Head of caudate nucleus (tissue), 42 donors: Measurements from ENCODE around the gene STX16.

ENCODE experiments used
- DNase-seq, 42 donors: peaks; one replicate each; pipeline versions ENCODE4 v3.0.0 to v3.0.0-alpha.2; 2020 to 2021; ENCODE audit warnings: mixed read lengths in 7 of 42
- intact Hi-C: fragments of 100-400 bp; cut with DNase I; formaldehyde crosslinking; loops from one replicate; pipeline ENCODE4 v1.15.0; 2022

STX16 gene

DNA sequence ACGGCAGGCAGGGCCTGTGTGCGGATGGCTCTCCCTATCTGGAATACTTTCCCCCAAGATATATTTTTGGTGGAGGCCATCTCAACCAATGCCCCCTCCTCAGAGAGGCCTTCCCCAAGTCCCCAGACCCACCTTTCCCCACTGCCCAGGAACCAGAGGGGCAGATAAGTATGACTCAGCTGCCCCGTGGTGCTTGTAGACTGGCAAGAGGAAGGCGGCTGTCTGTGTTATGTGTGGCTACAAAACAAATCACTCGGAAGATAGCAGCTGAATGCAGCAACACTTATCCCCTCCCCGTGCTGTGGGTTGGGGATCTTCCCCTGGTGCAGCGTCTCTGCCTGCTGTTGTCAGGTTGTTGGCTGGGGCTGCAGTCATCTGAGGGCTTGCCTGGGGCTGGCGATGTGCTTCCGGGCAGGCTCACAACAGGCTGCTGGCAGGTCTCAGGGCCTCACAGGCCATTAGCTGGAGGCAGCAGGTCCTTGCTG lies 48.6 kb downstream of the STX16 start:
- intact Hi-C loops: no loop called here
- DNase-seq: peak in 8 of 42 donors; percentile 1 to 34 (median 10)

DNA sequence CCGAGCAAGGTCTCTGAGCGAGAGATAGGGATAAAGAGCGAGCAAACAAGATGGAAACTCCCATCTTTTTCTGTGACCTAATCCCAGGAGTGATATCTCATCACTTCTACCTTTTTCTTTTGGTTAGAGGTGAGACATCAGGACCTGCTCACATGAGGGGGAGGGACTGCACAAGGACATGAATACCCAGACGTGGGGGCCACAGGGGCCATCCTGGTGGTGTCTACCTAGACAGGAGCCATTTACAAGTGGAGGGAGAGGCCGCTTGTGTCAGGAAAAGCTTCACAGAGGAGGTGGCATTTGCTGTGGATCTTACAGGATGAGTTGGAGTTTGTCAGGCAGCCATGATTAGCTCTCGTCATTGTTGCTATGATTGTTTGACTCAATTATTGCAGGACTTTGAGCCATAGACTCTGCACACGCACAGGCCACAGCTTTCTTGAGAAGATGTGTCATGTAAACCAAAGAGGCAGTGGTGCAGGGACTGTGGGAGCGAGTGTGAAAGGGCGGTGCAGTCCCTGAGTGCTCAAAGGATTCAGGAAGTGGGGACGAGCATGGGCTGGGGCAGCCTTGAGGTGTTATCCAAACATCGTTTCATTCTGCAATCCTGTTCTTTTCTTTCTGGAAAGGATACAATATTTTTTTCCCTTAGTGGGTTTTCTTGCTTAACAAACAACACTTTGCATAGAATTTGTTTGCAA lies 49.2 kb downstream of the STX16 start:
- intact Hi-C loops: no loop called here
- DNase-seq: peak in 10 of 42 donors; percentile 1 to 17 (median 6)

DNA sequence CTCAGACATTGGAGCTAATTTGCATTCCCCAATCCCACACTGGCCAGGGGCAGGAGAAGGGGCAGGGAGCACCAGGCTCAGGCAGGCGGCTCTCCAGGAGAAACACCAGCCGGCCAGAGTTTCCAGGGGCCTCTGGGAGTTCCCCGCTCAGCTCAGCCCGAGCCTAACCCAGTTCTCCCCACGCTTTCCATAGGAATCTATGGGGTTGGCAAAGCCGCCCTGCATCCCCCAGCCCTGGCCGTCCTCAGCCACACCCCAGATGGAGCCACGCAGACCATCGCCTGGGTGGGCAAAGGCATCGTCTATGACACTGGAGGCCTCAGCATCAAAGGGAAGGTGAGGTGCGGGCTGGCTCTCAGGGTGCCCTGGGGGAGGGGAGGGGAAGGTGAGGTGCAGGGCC lies 49.7 kb downstream of the STX16 start:
- intact Hi-C loops: no loop called here
- peak in 10 of 42 donors; percentile 2 to 34 (median 7) for DNase-seq

DNA sequence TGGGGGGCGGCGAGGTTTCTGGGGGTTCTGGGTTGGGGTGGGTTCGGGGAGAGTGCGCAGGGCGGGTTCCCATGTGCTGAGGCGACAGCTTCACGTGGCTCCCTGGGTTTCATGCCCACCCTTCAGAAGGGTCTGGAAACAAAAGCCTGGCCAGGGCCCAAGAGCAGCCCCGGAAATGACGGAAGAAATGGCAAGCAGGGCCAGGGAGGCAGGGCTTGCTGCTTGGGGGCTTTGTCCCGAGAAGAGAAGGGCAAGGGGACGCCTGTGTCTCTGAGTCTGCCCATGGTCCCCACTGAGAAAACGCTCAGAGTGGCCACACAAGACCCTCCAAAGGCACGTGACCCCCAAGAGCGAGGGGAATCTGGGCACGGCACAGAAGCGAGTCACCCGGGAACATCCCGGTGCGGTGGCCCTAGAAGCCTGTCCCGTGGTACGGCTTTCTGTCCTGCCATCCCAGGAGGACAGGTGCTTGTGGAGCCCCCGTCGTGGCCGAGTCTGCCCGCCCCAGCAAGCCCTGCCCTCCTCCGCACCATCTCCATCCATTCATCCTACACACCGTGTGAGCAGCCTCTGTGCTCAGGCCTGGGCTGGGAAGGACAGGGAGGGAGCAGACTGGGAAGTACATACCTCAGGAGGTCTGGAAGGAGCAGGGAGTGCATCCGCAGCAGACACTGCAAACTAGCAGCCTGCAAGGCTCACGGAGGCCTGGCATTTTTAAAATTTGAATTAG lies 50.5 kb downstream of the STX16 start:
- peak in 7 of 42 donors; percentile 4 to 11 (median 8) for DNase-seq
- intact Hi-C loops: no loop called here

DNA sequence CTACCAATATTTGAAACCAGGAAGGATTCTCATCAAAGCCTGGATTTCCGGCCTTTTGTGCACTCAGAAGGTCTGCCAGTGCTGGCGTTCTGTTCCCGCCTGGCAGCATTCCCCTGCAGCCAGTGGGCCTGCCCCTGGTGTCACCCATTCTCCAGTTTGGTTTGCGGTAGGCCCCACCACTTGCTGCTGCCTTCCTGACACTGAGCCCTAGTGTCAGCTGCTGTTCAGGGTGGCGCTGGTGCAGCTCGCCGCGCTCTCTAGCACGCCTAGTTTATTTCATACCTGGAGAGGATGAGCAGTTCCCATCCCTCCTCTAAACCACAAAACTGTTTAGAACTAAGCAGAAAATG lies 51.1 kb downstream of the STX16 start:
- intact Hi-C loops: no loop called here
- DNase-seq: peak in 8 of 42 donors; percentile 4 to 33 (median 14)

DNA sequence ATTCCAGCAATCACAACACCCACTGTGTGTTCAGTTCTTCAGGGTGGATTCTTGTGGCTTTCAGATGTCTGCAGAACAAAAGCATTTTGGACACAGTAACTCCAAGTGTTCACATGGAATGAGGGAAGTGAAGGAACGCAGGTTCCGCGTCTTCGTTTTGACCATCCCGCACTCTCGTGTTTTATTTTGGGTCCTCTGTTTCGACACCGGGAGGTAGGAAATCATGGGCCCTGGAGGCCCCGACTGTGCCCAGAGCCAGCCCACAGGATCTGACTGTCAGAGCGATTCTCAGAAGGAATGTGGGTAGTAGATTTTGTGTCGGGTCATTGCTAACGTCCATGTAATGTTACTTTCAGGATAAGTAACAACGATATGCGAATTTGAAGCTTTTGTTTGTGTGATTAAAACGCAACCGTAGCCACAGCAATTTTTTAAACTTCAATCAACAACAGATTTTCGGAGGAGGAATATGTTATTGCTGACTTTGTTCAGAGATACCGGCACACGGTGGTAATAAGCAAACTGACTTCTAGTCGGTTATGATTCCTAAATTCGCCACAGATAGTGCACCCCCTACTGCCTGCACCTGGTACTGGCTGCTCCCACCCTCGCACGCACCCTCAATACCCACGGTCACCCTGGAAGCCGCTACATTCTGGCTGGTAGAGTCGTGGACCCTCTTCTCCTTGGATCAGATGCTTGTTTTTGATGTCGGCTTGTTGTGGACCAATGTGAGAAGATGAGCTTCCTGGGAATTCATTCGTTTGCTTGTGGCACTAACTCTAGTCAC lies 52.0 kb downstream of the STX16 start:
- peak in 11 of 42 donors; percentile 2 to 37 (median 10) for DNase-seq
- intact Hi-C loops: no loop called here

DNA sequence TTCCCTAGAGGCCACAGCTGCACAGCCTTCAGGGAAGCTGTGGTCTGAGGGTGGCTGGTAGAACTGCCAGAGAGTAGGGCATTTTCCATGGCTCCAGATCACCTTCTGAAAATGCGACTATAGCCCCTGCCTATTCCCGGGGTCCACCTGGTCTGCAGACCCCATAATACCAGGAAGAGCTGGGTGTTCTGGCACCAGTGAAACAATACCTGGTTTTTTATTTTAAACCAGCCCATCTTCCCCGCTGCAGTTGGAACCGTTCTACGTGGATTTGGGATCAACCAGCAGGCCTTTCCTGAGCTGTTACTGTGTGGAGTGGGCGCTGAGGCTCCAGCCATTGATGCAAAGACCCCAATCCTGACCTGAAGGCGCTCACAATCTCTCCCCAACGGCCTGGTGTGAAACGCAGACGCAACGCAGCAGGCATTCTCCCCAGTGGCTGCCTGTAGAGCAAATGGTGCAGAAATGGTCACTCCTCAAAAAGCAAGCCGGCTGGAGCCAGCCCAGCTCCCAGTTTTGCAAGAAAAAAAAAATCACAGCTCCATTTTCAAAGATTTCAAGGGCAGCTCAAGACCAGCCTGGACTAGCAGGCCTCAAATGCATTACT lies 52.8 kb downstream of the STX16 start:
- intact Hi-C loops: no loop called here
- DNase-seq: peak in 11 of 42 donors; percentile 1 to 34 (median 5)

DNA sequence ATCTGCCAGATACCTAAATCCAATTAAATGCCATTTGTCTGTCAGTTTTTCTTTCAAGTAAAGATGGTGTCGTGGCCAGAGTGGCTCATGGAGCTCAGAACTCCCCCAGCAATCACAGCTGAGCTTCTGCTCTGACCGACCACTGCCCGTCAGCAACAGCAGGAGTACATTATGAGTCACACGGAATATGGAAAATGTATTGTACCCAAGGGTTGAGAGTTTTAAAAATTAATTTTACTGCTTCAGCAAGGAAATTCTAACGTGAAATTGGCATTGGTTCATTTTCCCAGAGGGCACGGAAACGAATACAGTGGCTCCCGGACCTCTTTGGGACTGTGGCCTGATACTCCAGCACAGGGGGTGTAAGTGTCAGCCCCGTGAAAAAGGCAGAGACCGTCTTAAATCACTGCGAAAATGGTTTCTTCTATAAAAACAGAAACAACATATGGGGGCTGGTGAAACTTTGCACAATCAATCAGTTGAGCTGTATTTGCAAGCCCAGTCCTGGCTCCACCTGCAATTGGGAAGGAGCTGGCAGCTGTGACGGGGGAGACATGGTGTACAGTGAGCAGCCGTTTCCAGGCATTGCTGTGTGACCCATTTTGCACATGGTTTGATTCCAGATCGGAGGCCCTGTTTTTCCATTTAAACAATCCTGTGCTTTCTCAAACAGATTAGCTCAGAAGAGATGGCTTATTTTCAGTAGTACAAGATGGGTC lies 54.3 kb downstream of the STX16 start:
- DNase-seq: peak in 13 of 42 donors; percentile 8 to 42 (median 15)

DNA sequence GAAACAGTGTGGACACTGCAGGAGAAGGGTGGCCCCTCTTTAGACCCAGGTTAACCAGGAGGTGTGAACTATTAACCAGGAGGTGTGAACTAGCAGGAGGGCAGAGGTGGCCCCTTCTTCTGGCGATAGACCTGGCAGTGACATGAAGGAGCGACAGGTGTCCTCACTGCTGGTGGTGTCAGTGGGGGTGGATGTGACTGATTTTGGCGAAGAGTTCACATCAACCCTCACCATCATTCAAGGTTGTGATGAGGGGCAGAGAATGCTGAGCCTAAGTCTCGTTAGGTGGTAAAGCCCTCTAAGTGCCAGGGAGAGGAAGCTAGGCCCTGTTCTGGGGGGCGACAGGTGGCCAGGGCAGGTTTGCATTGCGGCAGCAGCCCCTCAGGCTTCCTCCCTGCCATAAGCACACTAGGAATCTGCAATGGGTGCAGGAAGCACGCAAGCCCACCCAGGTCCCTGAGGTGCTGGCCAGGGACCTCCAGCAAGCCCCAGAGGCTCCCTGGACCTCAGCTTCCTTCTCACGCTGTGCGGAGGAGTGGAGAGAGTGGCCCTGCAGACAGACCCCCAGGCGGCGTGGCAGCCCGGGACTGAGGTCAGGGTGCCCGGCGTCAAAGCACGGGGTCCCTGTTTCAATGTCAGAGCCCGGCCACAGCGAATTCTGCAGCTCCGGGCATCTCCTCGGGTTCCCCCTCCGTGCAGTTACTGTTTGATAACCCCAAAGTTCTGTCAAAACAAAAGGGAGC lies 55.2 kb downstream of the STX16 start:
- peak in 16 of 42 donors; percentile 1 to 31 (median 10) for DNase-seq
- intact Hi-C loops: no loop called here

More for the DNA sequence above, 54.3 kb downstream of the STX16 start:
- intact Hi-C loops: no loop called here

DNA sequence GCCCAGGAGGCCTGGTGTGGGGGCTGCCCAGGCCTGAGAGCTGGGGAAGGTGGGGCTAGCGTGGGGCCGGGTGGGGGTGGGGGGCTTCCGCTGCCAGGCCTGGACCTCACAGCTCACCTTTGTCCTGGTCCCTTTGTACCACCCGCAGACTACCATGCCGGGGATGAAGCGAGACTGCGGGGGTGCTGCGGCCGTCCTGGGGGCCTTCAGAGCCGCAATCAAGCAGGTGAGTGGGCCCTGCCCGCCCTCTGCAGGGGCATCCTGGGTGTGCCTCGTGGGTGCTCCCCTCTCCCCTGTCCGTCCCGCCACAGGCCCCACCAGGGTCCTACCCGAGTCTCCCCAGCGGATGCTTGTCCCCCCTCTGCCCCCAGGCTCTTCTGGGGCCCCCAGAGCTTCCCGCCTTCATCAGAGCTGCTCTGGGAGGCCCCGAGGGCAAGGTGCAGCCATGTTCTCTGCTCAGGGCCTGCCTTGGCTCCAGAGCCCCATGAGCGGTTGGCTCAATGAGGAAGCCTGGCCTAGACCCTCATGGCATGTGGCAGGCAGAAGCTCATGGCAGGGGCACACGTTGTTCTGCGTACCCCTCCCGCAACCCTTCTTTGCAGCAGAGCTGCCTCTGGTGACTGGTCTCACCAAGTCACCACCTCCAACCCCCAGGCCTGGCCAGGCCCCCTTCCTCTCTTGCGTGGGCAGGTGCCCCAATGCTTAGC lies 56.0 kb downstream of the STX16 start:
- intact Hi-C loops: no loop called here
- peak in 18 of 42 donors; percentile 0 to 25 (median 9) for DNase-seq

DNA sequence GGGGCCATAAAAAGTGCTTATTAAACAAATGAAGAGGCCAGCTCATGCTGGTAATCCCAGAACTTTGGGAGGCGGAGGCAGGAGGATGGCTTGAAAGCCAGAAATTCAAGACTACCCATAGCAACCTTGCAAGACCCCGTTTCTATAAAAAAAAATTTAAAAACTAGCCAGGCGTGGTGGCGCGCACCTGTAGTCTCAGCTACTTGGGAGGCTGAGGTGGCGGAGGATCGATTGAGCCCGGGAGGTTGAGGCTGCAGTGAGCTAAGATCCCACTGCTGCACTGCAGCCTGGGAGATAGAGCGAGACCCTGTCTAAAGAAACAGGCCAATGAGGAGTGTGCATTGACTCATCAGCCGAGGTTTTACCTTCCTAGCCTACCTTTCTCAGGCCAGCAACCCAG lies 56.7 kb downstream of the STX16 start:
- DNase-seq: peak in 14 of 42 donors; percentile 0 to 34 (median 6)
- intact Hi-C loops: no loop called here

DNA sequence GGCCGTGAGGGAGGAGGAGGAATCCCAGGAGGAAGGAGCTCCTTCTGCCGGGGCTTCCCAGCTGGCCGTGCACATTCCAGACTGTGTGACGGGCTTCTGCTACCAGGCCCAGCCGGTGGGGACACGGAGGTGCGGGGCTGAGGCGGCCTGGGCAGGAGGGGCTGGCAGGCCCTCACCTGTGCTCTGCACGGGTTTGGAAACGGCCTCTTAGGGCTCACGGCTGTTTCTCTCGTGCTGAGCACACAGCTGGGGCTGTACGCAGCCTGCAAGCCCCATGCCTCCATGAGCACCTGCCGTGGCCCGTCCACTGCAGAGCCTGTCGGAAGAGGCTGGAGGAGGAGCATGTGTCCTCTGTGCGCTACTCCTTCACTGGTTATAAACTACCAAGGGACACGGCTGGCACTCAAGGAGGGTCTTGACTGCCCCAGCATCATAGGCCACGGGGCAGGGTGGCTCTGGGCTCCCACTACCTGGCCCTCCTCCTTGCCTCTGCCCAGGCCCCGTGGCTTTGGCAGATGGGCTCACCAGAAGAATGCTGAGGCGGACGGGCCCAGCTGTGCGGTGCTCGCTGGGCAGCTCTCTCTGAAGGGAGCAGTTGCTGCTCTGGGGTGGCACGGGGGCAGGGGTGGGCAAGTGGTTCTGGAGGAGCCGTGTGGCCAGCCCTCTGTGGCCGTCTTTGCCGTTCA lies 57.3 kb downstream of the STX16 start:
- intact Hi-C loops: no loop called here
- DNase-seq: peak in 21 of 42 donors; percentile 1 to 34 (median 9)

DNA sequence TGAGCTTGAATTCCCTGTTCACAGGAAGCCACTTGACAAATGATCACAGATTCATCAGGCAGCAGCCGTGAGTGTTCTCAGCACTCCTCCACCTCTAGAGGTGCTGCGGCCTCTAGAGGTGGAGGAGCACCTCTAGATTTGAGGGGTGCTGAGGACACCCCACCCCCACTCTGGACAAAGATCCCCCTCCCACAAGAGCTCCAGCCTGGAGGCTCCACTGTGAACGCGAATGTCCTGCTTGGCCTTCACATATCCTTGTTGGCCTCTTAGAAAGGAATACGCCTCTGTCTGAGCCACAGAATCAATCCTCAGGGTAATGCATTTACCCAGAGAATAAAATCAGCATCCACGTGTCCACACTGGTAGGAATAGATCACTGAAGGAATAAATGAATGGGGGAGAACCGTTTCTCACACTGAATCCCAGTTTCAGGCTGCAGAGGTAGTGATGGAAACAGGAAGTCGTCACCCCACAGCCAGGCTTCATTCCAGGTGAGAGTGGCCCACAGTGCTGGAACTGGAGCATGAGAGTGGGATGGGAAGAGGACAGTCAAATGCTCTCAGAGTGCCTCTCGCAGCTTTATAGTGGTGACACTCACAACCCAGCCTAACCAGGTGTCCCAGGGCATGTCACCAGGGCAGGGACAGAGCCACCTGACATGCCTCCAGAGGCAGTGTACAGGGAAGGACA lies 58.1 kb downstream of the STX16 start:
- intact Hi-C loops: no loop called here
- peak in 14 of 42 donors; percentile 0 to 35 (median 5) for DNase-seq

DNA sequence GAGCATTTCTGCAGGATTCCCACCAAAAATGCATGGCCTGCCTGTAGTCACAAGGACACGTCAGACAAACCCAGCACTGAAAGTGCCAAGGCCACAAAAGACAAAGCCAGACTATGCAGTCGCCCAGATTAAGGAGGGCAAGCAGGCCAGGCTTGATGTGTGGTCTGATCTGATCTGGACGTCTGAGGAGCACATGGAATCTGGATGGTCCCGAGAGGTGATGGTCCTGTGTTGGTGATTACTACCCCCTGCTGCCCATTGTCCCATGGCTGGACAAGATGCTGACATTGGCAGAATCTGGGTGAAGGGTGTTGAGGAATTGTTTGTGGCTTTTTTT lies 58.6 kb downstream of the STX16 start:
- intact Hi-C loops: no loop called here
- DNase-seq: peak in 15 of 42 donors; percentile 1 to 33 (median 6)

DNA sequence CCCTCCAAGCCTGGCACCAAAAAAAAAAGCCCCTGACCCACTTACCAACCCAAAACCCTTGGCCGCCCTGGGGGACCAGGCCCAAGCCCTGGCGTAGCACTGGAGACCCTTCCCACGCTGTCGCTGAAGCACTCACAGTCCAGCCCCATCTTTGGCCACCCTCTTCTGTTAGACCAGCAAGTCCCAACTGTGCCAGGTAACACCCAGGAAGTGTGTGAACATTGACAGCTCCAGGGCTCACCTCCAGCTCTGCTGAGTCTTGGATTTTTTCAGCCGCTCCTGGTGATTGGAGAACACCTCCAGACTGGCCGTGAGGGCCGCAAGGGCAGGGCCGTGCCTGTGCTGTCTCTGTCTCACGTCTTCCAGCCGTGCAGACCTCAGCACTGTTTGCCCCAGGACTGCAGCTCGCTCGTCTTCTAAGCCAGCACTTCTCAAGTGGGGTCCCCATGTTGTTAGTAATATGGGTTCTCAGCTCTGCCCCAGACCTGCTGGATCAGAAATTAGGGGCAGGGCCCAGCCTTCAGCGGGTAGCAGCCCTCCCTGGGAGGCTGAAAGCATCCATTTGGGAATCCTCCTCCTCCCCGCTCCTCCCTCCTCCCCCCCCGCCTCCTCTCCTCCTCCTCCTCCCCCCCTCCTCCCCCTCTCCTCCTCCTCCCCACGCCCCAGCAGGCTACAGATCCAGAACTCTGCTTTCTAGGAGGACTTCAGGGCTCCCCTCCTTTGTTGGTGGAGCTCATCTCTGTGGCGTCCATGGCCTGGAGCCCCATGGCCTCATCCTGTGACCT lies 59.6 kb downstream of the STX16 start:
- peak in 18 of 42 donors; percentile 3 to 32 (median 12) for DNase-seq
- intact Hi-C loops: no loop called here
